OCI-LY7 (cell line): Measurements from ENCODE around the gene PNRC2.

Experiments
- CTCF ChIP-seq: fragments of 200-600 bp; sonication (generic); conservative IDR thresholded peaks from 2 replicates; pipeline ENCODE4 v1.5.1; 2014; ENCODE audit warnings: mild to moderate bottlenecking, antibody characterized with exemption, low read length, moderate library complexity, mixed read lengths
- EZH2phosphoT487 ChIP-seq: fragments of 200-600 bp; sonication (generic); IDR thresholded peaks from 2 replicates; pipeline ENCODE4 v1.6.1; 2018; ENCODE audit warnings: low read depth, borderline replicate concordance, mild to moderate bottlenecking, mixed run types, antibody characterized with exemption, low read length, moderate library complexity, mixed read lengths

GRCh38 chr1:23923592-23924499 lies 35.8 kb upstream of the PNRC2 start:
- no peak for TF ChIP-seq CTCF
- no peak for TF ChIP-seq EZH2phosphoT487
